H1 (cell line): ENCODE measurements around the gene CPSF4L. TPM values are rescaled to one million over a fixed set of nuclear protein-coding genes. Genes with fewer than 3 reads are reported as not detected.

Experiments used
- ASH2L ChIP-seq: fragments of 200-600, 300-600 bp; sonication (generic); IDR thresholded peaks from one replicate; pipeline ENCODE4 v1.7.1; 2017; ENCODE audit warnings: low read length
- ATF3 ChIP-seq: IDR thresholded peaks from 2 replicates; pipeline ENCODE4 v1.6.1; 2011; ENCODE audit warnings: low read depth, mild to moderate bottlenecking, low read length; ENCODE audit not compliant: insufficient read depth
- polyA plus RNA-seq, 7 experiments: library from polyadenylated mRNA; depleted of rRNA in 3 of 7; stranded (reverse) in 5 of 7; unstranded in 2 of 7; fragments of >200 nt in 5 of 7; fragments of 200-250 nt in 2 of 7; gene quantifications; 1 replicate in 5 of 7; 2 replicates in 1 of 7; 4 replicates in 1 of 7; pipeline versions ENCODE4 v1.2.1 to v1.2.3, GENCODE V29; 2011 to 2013; ENCODE audit warnings: missing spikeins in 2 of 7, mixed read lengths in 2 of 7
- total RNA-seq: library from RNA; stranded (reverse); fragmentation: NEBNext Ultra II Directional; extraction: Animal tissue kit (Norgen Biotek cat#: 25700); gene quantifications from 2 replicates; pipeline ENCODE4 v1.2.1, GENCODE V29; 2021

Gene CPSF4L
- total and polyA plus RNA-seq, 2 of the 8 experiments (the other 6 are each of a cell fraction or from before 2014, with no cell fraction given) = not detected

- TF ChIP-seq ASH2L = peak; percentile 41
- TF ChIP-seq ATF3 = no peak
Observed at GRCh38 chr17:73261952-73262675, 434 bp upstream of the CPSF4L start (continued).
